ENCODE data around the gene APOA4.

DNA sequence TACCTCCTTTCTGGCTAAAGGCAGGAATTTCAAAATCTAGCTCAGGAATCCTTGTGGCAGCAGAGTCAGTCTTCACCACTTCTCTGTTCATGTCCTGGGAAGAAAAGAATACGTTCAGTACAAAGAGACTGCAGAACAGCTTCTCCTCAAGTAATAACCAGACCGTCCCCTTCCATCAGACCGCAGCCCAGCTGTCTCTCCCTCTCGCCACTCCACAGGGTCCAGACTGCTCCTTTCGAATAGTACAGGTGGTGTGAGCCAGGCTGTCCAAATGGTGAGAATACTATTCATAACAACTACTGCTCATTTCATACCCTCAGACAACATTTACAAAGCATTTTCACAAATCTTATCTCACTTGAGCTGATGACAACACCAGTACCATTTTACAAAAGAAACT is 36.1 kb downstream of the APOA4 start:
- TF ChIP-seq, protein P1, sequence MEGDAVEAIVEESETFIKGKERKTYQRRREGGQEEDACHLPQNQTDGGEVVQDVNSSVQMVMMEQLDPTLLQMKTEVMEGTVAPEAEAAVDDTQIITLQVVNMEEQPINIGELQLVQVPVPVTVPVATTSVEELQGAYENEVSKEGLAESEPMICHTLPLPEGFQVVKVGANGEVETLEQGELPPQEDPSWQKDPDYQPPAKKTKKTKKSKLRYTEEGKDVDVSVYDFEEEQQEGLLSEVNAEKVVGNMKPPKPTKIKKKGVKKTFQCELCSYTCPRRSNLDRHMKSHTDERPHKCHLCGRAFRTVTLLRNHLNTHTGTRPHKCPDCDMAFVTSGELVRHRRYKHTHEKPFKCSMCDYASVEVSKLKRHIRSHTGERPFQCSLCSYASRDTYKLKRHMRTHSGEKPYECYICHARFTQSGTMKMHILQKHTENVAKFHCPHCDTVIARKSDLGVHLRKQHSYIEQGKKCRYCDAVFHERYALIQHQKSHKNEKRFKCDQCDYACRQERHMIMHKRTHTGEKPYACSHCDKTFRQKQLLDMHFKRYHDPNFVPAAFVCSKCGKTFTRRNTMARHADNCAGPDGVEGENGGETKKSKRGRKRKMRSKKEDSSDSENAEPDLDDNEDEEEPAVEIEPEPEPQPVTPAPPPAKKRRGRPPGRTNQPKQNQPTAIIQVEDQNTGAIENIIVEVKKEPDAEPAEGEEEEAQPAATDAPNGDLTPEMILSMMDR (IDR thresholded peaks at IDR 0.05), result no peak
- TF ChIP-seq EZH2 (IDR thresholded peaks at IDR 0.05; ENCODE audit: borderline replicate concordance, insufficient read depth, low read depth, low read length, poor library complexity, severe bottlenecking), result no peak
